Spleen (tissue), 11 donors: Measurements from ENCODE around the gene SRPK2. TPM values are rescaled to one million over a fixed set of nuclear protein-coding genes. Genes with fewer than 3 reads are reported as not detected.

Source experiments
- DNase-seq: peaks from one replicate; pipeline ENCODE4 v3.0.0-alpha.2; 2020
- H3K27ac ChIP-seq, 8 donors: fragments of 200-600 bp; sonication (generic) in 7 of 8; 1 replicate in 4 of 8; 2 replicates in 4 of 8; pipeline versions ENCODE4 v1.5.0 to v1.8.0; 2016 to 2021; ENCODE audit warnings: inconsistent platforms in 4 of 8, mild to moderate bottlenecking in 4 of 8, moderate library complexity in 1 of 8
- H3K27me3 ChIP-seq, 7 donors: fragments of 200-600 bp; sonication (generic) in 6 of 7; replicated peaks in 1 of 7; 1 replicate in 4 of 7; 2 replicates in 3 of 7; pipeline versions ENCODE4 v1.5.0 to v1.8.0; 2016 to 2021; ENCODE audit warnings: inconsistent platforms in 3 of 7, mild to moderate bottlenecking in 1 of 7
- H3K36me3 ChIP-seq, 6 donors: fragments of 200-600 bp; sonication (generic) in 5 of 6; 1 replicate in 4 of 6; 2 replicates in 2 of 6; pipeline versions ENCODE4 v1.5.0 to v1.8.0; 2016 to 2021; ENCODE audit warnings: inconsistent platforms in 2 of 6
- H3K4me1 ChIP-seq, 6 donors: fragments of 200-600 bp; sonication (generic) in 5 of 6; 1 replicate in 3 of 6; 2 replicates in 3 of 6; pipeline versions ENCODE4 v1.5.0 to v1.8.0; 2016 to 2021; ENCODE audit warnings: inconsistent platforms in 3 of 6
- H3K4me3 ChIP-seq, 8 donors: fragments of 200-600 bp; sonication (generic) in 7 of 8; 1 replicate in 4 of 8; 2 replicates in 4 of 8; pipeline versions ENCODE4 v1.5.0 to v1.8.0; 2016 to 2021; ENCODE audit warnings: inconsistent platforms in 4 of 8, mild to moderate bottlenecking in 4 of 8, moderate library complexity in 2 of 8
- H3K9me3 ChIP-seq, 8 donors: fragments of 200-600 bp; sonication (generic) in 7 of 8; 1 replicate in 4 of 8; 2 replicates in 4 of 8; pipeline versions ENCODE4 v1.5.0 to v1.8.0; 2016 to 2021; ENCODE audit warnings: inconsistent platforms in 4 of 8
- CTCF ChIP-seq, 11 experiments: fragments of 200-600 bp in 7 of 11; fragments of 450-650 bp in 4 of 11; sonication (generic) in 4 of 11; IDR thresholded peaks in 8 of 11; conservative IDR thresholded peaks in 3 of 11; 1 replicate in 7 of 11; 2 replicates in 4 of 11; pipeline versions ENCODE4 v1.4.0 to v1.8.0; 2016 to 2021; ENCODE audit warnings: antibody characterized with exemption in 11 of 11, inconsistent platforms in 4 of 11, mild to moderate bottlenecking in 1 of 11
- POLR2A ChIP-seq, 3 donors: fragments of 450-650 bp; IDR thresholded peaks; one replicate each; pipeline ENCODE4 v1.5.1; 2017; ENCODE audit warnings: antibody characterized with exemption in 3 of 3, mild to moderate bottlenecking in 1 of 3
- POLR2AphosphoS5 ChIP-seq, 3 donors: sonication (generic); formaldehyde crosslinking; IDR thresholded peaks; one replicate each; pipeline ENCODE4 v1.5.1; 2017; ENCODE audit warnings: antibody characterized with exemption in 3 of 3
- WGBS, 5 donors: extraction: QIAGEN DNeasy Blood & Tissue Kit in 3 of 5; methylation state at CpG; one replicate each; pipeline versions ENCODE4 v1.1.5 to v1.1.7; 2013 to 2018; 5-methylcytosine and 5-hydroxymethylcytosine counted together
- intact Hi-C: fragments of 100-400 bp; cut with DNase I; formaldehyde crosslinking; loops from one replicate; pipeline ENCODE4 v1.15.0; 2023; ENCODE audit warnings: low total_unique reads
- polyA plus RNA-seq, 3 donors: library from polyadenylated mRNA; stranded (reverse); fragments of 200-250 nt; gene quantifications; one replicate each; pipeline ENCODE4 v1.2.1, GENCODE V29; 2013
- total RNA-seq, 7 donors: library from RNA; depleted of rRNA in 3 of 7; stranded (reverse); fragments of >200 nt in 3 of 7; fragmentation: NEBNext Ultra II Directional in 4 of 7; extraction: Animal tissue kit (Norgen Biotek cat#: 25700) in 4 of 7; gene quantifications; one replicate each; pipeline versions ENCODE4 v1.1.0 to v1.2.1, GENCODE V29; 2016 to 2021
- donor health status: healthy with polysubstance abuse.
- donor health status: DM: no; HTN: no; CAD: no; lungs with moderate emphysema.
- donor health status: DM: no; HTN: no; CAD: no.
- donor health status: Bipolar disorder and iron deficiency.
- donor health status: healthy.
- donor health status: DM: no; HTN: no; CAD: no.
- donor health status: DM: yes; HTN: yes; CAD: no.

SRPK2 gene
- total and polyA plus RNA-seq, 10 donors, result 9.6 to 60.3 (median 46.2) TPM

DNA sequence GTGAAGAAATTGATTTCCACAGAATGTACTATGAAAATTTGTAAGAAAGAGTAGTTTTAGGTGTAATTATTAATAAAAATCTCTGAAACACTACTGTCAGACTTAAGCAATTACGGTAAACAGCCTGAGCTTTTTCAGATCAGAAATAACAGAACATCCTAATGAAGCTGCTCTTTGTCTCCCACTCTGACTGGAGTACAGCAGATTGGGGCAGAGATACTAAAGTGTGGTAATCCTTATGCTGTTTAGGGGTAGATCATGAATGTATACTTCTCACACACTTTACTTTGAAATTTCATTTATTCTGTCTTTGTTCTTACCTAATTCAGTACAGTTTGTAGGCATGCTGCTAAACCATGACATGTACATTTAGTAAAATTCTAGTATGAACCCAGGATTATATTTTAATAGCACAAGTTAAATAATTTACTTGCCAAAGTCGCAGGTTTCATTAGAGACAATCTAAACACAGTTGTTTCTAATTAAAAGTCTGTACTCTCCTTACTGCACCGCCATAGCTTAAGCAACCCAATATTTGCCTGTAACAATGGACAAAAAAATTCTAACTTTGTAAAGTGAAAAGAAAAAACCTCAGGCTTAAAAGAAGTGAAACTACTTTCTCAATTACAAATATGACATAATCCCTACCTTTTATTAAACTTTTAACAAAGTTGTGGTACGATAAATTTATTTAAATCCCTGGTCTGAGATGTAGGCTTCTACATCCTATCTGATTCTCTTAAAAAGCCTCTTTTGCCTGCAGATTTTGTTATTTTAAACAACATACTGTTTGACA lies 286.0 kb downstream of the SRPK2 start:
- no peak for TF ChIP-seq POLR2A (IDR thresholded peaks at IDR 0.05)

DNA sequence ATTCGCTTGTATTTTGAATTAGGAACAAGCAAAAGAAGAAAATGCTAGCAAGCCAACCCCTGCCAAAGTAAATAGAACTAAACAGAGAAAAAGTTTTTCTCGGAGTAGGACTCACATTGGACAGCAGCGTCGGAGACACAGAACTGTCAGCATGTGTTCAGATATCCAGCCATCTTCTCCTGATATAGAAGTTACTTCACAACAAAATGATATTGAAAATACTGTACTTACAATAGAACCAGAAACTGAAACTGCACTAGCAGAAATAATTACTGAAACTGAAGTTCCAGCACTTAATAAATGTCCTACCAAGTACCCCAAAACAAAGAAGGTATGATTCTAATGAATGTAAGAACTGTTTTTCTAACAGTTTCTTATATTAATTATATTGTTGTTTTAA lies 286.9 kb downstream of the SRPK2 start:
- Histone ChIP-seq H3K4me1 (peaks cover 0 to 48% (median 8%) of the 10 kb centered on the region in 6 donors), H3K36me3 (peaks cover 0 to 100% (median 46%) of the 10 kb centered on the region in 6 donors), H3K27ac (peak overlapping the region in 3 of 8 donors; percentile 19 to 36 (median 23)), H3K9me3 (no peaks in the 10 kb centered on the region), H3K4me3 (no peak overlapping the region), H3K27me3 (no peaks in the 10 kb centered on the region)
- WGBS, 5 donors, result 91 to 95% (median 93%) methylated on average over 4 of the region's 4 CpGs
- TF ChIP-seq CTCF (IDR thresholded peaks at IDR 0.05 in 8 of 11, conservative IDR thresholded peaks at IDR 0.05 in 3 of 11) (no peak), POLR2A (IDR thresholded peaks at IDR 0.05) (no peak), POLR2AphosphoS5 (IDR thresholded peaks at IDR 0.05) (no peak)
- DNase-seq, result no peak
- intact Hi-C loops, result no loop called here

More for the DNA sequence above, 286.0 kb downstream of the SRPK2 start:
- peaks cover 0 to 47% (median 8%) of the 10 kb centered on the region in 6 donors for H3K4me1 ChIP-seq
- H3K27me3 ChIP-seq, result no peaks in the 10 kb centered on the region
- WGBS, 5 donors, result 88 to 94% (median 93%) methylated on average over 4 of the region's 4 CpGs
- DNase-seq, result no peak
- H3K4me3 ChIP-seq, result no peak overlapping the region
- H3K9me3 ChIP-seq, result no peaks in the 10 kb centered on the region
- intact Hi-C loops, result no loop called here
- peak overlapping the region in 3 of 8 donors; percentile 1 to 36 (median 10) for H3K27ac ChIP-seq
- peaks cover 0 to 100% (median 53%) of the 10 kb centered on the region in 6 donors for H3K36me3 ChIP-seq

DNA sequence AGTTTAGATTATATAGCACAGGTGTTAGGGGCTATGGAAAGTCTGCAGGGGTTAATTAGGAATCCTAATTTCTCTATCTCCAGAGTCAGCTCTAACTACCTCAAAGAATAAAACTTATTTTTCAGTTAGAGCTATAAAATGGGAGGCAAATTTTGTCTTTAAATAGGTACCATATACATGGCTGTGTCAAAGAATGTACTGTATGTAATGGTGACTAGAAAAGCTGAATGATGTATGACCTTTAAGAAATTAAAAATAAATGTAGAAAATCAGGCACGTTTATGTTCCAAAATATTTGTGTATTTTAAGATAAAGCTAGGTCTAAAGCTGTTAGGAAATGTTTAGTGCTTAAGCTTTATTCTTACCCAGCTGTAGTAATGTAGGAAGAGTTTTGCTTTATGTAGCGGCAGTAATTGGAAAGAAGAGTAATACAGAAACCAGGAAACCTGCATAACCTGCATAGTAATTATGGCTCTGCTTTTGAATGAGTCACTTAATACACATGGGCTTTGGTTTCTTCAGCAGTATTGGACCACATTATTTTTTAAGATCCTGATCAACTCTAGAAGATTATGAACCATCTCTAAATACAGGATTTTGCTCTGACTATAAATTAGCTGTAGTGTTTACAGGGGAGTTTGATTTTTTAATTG lies 289.7 kb downstream of the SRPK2 start:
- no peaks in the 10 kb centered on the region for H3K27me3 ChIP-seq
- no peak overlapping the region for H3K4me3 ChIP-seq
- H3K36me3 ChIP-seq, result peaks cover 0 to 100% (median 29%) of the 10 kb centered on the region in 6 donors
- H3K27ac ChIP-seq, result peak overlapping the region in 1 of 8 donors; percentile 9
- peaks cover 0 to 48% (median 8%) of the 10 kb centered on the region in 6 donors for H3K4me1 ChIP-seq
- no peak for DNase-seq
- H3K9me3 ChIP-seq, result no peaks in the 10 kb centered on the region
- WGBS, 5 donors, result 68 to 81% (median 79%) methylated on average over 2 of the region's 2 CpGs
- TF ChIP-seq POLR2AphosphoS5 (IDR thresholded peaks at IDR 0.05) (no peak), POLR2A (IDR thresholded peaks at IDR 0.05) (no peak), CTCF (IDR thresholded peaks at IDR 0.05 in 8 of 11, conservative IDR thresholded peaks at IDR 0.05 in 3 of 11) (no peak)
- intact Hi-C loops, result no loop called here

GRCh38 chr7:105097619-105098018 lies 291.1 kb downstream of the SRPK2 start:
- no peak for DNase-seq
- Histone ChIP-seq H3K4me1 (peaks cover 0 to 42% (median 7%) of the 10 kb centered on the region in 6 donors), H3K4me3 (no peak overlapping the region), H3K27ac (peak overlapping the region in 1 of 8 donors; percentile 16), H3K27me3 (no peaks in the 10 kb centered on the region), H3K9me3 (no peaks in the 10 kb centered on the region), H3K36me3 (peaks cover 0 to 100% (median 27%) of the 10 kb centered on the region in 6 donors)
- 78 to 92% (median 88%) methylated on average over 7 of the region's 7 CpGs for whole genome bisulfite sequencing, 5 donors
- TF ChIP-seq POLR2AphosphoS5 (IDR thresholded peaks at IDR 0.05) (no peak), CTCF (IDR thresholded peaks at IDR 0.05 in 8 of 11, conservative IDR thresholded peaks at IDR 0.05 in 3 of 11) (no peak), POLR2A (IDR thresholded peaks at IDR 0.05) (no peak)
- intact Hi-C loops, result no loop called here
